ENCODE measurements around the gene MSANTD7.
"Not testable (repeated sequence)": the region's sequence is repeated elsewhere in the genome, so short reads cannot be mapped to it uniquely, and the experiment has no call there.

The MSANTD7 gene, protein sequence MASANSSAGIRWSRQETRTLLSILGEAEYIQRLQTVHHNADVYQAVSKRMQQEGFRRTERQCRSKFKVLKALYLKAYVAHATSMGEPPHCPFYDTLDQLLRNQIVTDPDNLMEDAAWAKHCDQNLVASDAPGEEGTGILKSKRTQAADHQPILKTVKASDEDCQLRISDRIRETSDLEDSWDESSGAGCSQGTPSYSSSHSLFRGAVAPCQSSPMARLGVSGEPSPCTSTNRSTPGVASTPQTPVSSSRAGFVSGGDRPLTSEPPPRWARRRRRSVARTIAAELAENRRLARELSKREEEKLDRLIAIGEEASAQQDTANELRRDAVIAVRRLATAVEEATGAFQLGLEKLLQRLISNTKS
- 31.8 to 48.5 reads per million in 2 donors for total RNA-seq

DNA sequence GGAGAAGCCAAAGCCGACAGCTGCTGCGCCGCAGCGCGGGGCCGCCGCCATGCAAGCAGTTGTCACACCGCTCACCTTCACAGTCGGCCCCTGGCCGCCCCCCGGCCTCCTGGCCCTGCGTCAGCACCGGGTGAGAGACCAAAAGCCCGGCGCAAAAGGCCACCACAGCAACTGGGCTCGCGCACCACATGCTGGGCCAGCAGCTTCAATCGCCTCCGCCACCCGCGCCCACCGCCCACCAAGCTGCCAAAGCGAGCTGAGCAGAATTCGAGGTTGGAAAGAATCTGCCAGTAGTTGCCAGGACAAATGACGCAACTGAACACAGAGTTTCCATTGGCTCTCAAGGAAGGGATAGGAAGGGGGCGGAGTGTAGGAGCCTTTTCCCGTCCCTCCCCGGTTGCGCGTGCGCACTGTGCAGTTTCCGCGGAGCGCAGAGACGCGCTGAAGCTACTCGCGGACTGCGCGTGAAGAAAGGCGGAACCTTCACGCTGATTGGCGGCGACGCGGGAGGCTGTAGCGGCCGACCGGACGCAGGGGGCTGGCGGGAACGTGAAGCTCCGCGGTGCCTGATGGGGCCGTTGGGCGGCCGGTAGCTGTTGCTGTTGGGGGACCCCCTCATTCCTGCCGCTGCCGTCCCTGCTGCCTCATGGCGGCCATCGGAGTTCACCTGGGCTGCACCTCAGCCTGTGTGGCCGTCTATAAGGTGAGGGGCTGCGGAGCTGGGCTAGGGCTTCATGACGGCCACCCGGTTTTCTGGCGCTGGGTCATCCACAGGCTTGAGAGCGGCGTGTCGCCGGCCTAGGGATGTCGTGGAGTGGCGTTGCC, at the start of gene MSANTD7, which contains the start of the genes CDNF and HSPA14:
Gene MSANTD7 (plus strand): TSS at position 550 of the 825 bp plus-strand sequence. CDS start 3,979 bp downstream, outside the sequence.
Gene CDNF (minus strand): TSS at position 281 of the 825 bp plus-strand sequence. CDS start 91 bp downstream, at position 190.
Gene HSPA14 (plus strand): TSS at position 550 of the 825 bp plus-strand sequence. CDS start 97 bp downstream, at position 647.
- DNase-seq = peak; percentile 99

DNA sequence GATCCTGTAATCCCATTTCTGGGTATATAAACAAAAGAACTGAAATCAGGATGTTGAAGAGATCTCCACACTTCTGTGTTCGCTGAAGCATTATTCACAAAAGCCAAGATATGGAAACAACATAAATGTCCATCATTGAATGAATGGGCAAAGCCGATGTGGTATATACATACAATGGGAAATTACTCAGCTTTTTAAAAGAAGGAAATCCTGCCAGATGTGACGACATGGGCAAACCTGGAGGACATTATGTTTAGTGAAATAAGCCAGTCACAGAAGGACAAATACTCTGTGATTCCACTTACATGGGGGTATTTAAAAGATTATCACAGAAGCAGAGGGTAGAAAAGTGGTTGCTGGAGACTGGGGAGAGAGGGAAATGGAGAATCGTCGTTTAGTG, 39.5 kb upstream of the MSANTD7 start:
- no peak for DNase-seq

DNA sequence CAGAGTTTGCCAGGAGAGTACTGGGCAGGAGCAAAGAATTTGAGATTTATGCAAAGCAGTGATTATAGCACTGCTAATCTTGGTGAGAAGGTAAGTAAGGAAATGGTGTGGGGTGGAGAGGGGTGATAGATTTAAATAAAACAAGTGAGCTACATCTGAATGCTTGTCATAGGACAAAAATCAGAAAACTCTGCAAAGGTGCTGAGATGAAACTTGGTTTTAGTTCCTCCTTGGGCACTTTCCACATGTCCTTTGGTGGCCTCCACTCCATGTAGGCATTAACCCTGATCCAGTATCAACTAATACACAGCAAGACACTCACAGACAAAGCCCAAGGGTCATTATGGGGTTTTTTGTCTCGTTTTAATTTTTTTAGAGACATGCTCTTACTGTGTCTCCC, 37.7 kb upstream of the MSANTD7 start:
- DNase-seq = no peak

DNA sequence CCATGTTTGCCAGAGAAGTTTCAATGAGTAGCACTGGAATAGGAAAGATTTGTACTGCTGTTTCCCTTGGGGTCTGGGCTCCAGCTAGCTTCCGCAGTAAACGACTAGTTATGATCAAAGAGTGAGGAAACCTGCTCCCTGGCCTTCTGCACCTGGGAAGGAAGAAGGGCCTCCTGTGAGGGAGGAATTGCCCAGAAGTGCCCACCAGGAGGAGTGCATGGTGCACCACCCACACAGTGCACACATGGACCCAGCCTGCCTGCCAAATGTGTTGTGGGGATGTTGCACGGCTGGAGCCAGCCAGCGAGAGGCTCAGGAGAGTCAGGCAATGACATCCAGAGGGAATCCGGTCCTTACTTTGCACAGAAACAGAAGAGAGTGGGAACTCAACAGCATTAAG, 36.4 kb upstream of the MSANTD7 start:
- DNase-seq = no peak

DNA sequence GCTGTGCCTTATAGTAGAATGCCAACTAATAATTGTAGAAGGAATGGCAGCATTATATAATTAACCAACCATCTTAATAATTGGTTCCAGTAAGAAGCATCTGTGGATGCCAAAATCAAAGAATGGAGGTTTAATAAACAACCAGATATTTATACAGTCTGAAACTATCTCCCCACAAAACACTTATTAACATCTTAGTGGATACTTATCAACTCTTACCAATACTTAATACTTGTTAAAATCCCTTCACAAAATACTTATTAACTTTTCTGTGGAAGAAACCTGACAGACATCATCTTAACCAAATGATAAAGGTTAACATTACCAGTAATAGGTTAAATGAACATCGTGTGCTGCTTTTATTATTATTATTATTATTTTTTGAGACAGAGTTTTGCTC, 34.3 kb upstream of the MSANTD7 start:
- DNase-seq = no peak

DNA sequence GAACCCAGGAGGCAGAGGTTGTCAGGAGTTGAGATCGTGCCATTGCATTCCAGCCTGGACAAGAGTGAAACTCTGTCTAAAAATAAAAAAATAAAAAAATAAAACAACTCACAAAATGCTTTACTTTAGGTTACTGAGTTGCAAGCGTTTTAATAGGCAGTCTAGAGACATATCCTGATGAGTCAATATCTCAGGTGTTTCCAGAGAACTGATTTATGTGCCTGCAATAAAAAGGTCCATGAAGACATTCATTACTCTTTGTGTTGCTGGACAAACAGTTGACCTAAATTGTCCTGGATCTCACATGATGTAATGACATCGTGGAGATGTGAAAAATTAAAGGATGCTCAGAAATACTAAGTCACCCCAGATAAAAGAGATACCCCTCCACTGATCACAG, 31.8 kb upstream of the MSANTD7 start:
- DNase-seq = no peak

DNA sequence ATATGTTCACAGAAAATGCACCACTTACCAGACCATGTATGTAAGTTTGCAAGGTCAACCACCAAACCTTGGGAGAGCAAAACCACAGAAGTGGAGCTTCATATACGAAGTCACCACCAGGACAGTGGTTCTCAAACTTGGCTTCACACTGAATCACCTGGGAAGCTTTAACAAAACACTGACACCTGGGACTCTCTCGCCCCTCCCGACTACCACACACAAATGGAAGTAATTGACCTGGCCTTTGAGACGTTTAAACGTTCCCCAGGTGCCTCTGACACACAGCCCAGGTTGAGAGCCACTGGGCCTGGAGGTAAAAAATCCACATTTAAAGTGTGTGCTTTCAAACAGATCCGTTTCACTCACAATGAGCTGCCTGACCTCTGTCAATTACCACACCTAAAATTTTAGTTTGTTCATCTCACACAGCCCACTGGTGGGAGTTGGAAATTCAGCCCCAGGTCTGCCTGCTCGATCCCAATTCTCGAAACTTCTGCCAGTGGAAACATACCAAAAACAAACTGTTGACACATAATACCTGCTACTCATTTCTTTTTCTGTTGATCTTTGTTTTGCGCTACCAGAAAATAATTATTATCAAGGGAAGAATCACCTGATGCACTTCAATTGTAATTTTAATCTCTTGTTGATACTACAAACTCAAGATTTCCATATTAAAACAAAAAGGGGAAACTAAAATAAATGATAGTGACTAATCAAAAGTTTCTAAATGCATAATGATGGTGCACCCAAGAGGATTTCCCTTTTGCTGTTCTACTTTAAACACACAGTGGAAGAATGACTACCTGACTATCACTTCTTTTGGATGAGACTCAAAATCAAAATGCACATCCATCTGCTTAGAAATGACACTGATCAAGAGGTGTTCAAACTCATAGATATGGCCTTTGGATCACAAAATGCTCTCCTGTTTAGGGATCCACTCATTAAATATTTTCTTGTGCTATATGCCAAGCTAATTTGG, 26.8 kb upstream of the MSANTD7 start:
- no peak for DNase-seq

DNA sequence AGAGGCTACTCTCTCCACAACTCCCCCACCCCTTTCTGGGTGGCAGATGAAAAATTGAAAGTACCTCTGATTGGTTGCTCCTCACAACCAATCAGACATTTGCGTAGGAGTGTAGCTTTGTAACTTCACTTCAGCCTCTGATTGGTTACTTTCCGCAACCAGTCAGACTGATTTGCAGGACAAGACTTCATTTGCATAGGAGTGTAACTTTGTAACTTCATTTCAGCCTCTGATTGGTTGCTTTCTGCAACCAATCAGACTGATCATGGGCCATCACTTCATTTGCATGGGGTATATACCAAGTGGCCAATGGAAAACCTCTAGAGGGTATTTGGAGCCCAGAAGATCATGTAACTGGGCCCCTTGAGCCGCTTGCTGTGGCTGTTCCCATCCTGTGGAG, 25.8 kb upstream of the MSANTD7 start:
- DNase-seq = no peak

DNA sequence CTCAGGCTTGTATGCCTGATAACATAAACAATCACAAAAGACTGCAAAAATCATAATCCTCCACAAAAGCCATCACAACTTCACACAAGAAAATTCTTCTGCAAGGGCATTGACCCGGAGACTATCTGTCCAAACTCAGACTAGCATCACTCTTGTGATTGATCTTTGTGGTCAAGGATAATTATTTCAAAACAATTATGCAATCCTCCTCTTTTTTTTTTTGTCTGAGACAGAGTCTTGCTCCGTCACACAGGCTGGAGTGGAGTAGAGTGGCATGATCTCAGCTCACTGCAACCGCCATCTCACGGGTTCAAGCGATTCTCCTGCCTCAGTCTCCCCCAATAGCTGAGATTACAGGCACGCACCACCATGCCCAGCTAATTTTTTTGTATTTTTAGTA, 22.4 kb upstream of the MSANTD7 start:
- DNase-seq = no peak

DNA sequence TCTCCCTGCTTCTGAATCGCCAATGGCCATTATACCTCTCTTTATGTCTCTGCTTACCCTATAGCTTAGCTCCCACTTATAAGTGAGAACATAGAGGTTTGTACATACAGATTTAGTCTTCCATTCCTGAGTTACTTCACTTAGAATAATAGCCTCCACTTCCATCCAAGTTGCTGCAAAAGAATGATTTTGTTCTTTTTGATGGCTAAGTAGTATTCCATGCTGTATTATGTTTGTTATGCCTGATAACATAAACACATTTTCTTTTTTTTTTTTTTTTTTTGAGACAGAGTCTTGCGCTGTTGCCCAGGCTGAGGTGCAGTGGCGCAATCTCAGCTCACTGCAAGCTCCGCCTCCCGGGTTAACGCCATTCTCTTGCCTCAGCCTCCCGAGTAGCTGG, 21.4 kb upstream of the MSANTD7 start:
- DNase-seq = not testable (repeated sequence)

DNA sequence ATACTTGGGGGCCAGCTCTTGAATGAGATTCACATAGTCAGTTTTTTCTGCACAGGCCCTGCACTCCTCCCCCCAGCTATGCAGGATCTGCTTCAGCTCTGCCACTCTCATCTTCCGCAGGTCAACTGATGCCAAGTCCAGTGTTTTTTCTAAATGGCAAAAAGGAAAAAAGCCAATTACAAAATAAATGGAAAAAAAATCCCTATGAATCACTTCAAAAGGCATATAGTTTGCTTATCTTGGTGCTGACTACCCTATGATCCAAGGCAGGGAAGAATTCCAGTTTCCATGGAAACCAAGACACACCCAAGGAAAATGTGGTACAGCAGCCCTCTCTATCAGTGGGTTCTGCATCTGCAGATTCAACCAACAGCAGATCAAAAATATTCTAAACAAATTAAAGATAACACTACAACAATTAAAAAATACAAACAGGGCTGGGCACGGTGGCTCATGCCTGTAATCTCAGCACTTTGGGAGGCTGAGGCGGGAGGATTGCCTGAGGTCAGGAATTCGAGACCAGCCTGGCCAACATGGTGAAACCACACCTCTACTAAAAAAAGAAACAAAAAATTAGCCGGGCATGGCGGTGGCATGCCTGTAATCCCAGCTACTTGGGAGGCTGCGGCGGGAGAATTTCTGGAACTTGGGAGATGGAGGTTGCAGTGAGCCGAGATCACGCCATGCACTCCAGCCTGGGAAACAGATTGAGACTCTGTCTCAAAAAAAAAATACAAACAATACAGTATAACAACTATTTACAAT, 17.9 kb upstream of the MSANTD7 start:
- no peak for DNase-seq

DNA sequence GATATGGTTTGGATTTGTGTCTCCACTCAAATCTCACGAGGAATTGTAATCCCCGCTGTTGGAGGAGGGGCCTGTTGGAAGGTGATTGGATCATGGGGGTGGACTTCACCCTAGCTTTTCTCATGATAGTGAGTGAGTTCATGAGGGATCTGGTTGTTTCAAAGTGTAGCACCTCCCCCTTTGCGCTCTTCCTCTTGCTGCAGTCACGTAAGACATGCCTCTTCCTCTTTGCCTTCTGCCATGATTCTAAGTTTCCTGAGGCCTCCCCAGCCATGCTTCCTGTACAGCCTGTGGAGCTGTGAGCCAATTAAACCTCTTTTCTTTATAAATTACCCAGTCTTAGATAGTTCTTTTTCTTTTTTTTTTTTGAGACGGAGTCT, 17.3 kb upstream of the MSANTD7 start:
- DNase-seq = no peak

DNA sequence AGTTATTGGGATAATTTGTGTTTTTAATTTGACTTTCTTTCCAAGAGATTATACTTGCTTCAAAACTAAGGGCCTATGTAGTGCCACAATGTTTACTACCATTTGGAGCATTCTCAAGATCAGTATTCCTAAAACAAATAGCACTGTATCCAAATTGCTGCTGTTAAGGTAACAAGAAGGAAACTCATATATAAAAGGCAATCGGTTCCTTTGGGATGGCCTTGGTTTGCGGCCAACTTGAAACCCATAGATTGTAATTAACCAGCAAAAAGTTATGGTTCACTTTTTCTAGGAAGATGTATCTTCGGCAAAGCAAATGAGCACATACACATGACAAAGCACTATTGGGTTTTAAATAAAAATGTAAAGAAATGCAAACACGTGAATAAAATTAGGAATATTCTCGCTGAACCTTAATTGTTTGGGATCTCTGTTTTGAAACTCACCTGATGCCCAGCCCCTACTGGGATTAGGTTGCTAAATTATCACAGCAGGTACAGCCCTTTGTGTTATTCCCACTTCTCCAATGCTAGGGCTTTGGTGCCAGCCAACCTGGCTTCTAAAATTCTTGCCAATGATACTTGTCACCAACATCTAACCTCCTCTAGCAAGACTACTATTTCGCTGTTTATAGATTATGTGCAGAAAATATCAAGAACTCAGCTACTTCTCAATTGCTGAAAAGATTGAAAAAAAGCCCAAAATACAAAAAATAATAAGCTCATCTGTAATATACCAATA, 16.3 kb upstream of the MSANTD7 start:
- no peak for DNase-seq

DNA sequence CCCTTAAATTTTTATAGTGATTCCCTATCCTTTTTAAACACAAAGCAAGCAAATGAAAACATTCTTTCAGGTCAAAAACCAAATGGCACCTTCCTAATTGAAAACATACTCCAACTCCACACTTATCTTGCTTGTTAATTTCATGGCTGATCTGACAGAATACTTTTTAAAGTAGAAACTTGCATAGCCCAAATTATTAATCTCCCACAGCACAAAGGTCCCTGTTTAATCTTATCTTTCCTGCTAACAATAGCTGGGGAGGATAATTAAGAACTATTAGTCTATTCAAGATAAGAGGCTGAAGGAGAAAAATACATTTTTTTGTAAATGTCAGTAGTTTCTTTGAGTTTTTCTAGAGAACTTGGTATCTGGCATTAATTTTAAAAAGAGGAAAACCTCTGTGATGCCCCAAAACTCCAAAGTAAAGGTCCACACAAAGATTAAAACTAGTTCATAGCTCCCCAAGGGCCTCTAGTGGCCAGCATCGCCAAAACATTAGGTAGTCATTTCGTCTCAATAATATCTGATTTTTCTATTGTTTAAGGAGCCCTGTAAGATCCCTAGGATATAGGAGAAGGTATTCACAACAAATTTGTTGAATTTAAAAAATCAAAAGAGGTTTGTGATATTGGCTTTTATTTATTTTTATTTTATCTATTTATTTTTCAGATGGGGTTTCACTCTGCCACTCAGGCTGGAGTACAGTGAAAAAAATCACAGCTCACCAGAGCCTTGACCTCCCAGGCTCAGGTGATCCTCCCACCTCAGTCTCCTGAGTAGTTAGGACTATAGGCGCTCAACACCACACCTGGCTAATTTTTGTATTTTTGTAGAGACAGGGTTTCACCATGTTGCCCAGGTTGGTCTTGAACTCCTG, 15.0 kb upstream of the MSANTD7 start:
- peak; percentile 19 for DNase-seq

DNA sequence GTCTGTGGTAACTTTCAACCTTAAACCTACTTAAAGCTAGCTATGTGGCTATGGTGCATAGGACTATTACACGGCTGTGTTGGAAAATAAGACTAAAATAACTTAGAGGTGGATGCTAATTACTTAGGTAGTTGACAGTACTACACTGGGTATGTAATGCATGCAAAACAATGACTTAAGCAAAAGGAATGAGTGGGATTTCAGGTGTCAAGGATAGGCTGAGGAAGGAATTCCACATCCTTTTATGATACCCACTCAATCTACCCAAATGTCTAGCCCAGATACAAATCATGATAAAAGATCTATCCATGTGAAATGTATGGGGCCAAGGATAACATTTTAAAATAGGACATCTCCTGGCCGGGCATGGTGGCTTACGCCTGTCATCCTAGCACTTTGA, 14.1 kb upstream of the MSANTD7 start:
- DNase-seq = no peak

DNA sequence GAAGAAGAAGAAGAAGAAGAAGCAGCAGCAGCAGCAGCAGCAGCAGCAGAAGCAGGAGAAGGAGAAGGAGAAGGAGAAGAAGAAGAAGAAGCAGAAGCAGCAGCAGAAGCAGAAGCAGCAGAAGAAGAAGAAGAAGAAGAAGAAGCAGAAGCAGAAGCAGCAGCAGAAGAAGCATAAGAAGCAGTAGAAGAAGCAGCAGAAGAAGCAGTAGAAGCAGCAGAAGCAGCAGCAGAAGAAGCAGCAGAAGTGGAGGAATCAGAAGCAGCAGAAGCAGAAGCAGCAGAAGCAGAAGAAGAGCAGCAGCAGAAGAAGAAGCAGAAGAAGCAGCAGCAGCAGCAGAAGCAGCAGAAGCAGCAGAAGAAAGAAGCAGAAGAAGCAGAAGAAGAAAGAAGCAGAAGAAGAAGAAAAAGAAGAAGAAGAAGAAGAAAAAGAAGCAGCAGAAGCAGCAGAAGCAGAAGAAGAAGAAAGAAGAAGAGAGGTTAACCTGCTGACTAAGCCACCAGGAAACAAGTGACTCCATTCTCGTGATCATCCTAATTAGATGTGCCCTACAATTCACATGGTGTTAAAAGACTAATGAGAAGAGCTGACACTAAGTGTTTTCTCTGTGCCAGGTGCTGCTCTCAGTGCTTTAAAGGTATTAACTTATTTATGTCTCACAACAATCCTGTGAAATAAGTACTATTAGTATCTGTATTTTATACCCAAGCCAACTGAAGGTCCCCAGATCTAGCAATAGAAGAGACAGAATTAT, 11.9 kb upstream of the MSANTD7 start:
- no peak for DNase-seq

DNA sequence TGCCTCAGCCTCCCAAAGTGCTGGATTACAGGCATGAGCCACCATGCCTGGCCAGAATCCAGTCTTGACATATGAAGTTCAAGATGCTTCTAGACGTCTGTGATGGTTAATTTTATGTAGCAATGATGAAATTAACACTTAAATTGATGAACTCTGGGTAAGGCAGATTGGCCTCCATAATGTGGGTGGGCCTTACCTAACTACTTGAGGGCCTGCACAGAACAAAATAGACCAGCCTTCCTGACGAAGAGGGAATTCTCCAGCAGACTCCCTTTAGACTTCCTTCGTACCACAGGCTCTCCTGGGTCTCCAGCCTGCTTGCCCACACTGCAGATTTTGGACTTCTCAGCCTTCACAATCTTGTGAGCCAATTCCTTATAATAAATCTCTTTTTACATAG, 5.0 kb upstream of the MSANTD7 start:
- DNase-seq = no peak

DNA sequence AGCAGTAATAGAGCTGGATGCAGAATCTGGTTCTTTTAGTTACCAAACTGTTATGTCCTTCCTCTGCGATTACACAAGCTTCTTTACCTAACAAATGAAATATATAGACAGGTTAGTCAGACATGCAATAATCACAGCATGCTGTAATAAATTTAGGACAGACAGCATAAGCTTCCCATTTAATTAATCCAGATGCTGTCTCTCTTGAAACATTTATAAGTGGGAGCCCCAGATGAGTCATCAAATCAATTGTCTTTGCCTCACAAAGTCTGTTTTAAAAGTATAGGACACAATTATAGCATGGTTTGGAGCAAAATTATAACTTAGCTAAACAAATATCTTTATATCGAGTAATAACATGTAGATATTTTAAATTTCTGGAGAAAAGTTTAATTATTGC, 1.9 kb upstream of the MSANTD7 start:
- no peak for DNase-seq
